Mesothelial cell of epicardium (in vitro differentiated cells): ENCODE measurements around the gene BRD7. TPM values are rescaled to one million over a fixed set of nuclear protein-coding genes. Genes with fewer than 3 reads are reported as not detected.

ENCODE experiments used
- DNase-seq, 2 experiments: peaks; one replicate each; pipeline ENCODE4 v3.0.0; 2021; ENCODE audit warnings: low spot score in 2 of 2; ENCODE audit not compliant: unreplicated experiment in 2 of 2
- H3K27ac Mint-ChIP-seq: 2 replicates; pipeline ENCODE4 v1.8.0; 2021; ENCODE audit warnings: mixed read lengths
- H3K27me3 Mint-ChIP-seq: 2 replicates; pipeline ENCODE4 v1.8.0; 2021; ENCODE audit warnings: low read depth, mixed read lengths
- H3K36me3 Mint-ChIP-seq: 2 replicates; pipeline ENCODE4 v1.8.0; 2021; ENCODE audit warnings: mixed read lengths
- H3K4me1 Mint-ChIP-seq: 2 replicates; pipeline ENCODE4 v1.8.0; 2021; ENCODE audit warnings: mixed read lengths
- H3K4me3 Mint-ChIP-seq: 2 replicates; pipeline ENCODE4 v1.8.0; 2021; ENCODE audit warnings: mild to moderate bottlenecking, moderate library complexity, mixed read lengths
- H3K9me3 Mint-ChIP-seq: 2 replicates; pipeline ENCODE4 v1.8.0; 2021; ENCODE audit warnings: mixed read lengths
- total RNA-seq: library from RNA; stranded (reverse); gene quantifications from 3 replicates; pipeline ENCODE4 v1.2.1, GENCODE V29; 2021
- TF ChIP-seq, protein P1 (sequence below): fragments of 200-600 bp; sonication (generic); IDR thresholded peaks from one replicate; pipeline ENCODE4 v1.5.0; 2021; ENCODE audit warnings: antibody characterized with exemption; ENCODE audit not compliant: unreplicated experiment

Gene BRD7
- total RNA-seq, 1 donor from 2014 or later = 76.8 TPM

DNA sequence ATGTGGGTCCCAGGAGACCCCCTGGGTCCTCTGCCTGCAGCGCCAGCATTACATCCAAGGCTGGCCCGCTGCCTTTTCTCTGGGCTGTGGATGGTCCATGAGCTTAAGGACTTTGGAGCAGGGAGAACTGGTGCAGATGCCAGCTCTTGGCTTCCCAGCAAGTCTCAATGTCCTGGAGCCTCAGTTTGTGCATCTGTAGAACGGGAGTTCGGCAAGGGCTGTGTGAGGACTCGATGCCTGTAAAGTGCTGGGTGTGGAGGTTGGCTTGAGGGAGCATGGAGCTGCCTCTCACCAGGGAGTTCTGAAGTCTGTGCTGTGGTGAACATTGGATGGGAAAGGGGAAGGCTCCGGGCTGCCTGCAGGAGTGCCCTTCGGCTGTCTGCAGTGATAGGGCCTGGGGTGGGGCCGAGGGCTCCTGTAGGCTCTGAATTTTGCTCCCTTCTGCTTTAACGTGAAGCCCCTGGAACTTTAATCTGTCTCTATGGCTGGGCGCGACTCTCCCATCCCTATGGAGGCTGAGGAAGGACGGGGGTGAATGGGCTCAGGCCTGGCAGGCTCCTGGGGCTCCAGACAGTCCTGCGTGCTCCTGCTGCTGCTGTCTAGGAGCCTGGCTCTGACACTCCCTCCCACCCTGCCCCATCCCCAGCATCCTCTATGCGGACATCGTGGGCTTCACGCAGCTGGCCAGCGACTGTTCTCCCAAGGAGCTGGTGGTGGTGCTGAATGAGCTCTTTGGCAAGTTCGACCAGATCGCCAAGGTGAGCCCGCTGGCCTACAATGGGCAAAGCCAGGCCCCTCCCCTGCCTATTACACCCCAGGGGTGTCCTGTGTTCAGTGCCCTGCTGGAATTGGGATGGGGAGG is 74.6 kb downstream of the BRD7 start:
- Mint-ChIP-seq H3K36me3 (peaks cover 2% of the 10 kb centered on the region), H3K4me3 (no peak overlapping the region), H3K27ac (no peak overlapping the region), H3K9me3 (no peaks in the 10 kb centered on the region), H3K4me1 (no peaks in the 10 kb centered on the region), H3K27me3 (no peaks in the 10 kb centered on the region)
- TF ChIP-seq, protein P1, sequence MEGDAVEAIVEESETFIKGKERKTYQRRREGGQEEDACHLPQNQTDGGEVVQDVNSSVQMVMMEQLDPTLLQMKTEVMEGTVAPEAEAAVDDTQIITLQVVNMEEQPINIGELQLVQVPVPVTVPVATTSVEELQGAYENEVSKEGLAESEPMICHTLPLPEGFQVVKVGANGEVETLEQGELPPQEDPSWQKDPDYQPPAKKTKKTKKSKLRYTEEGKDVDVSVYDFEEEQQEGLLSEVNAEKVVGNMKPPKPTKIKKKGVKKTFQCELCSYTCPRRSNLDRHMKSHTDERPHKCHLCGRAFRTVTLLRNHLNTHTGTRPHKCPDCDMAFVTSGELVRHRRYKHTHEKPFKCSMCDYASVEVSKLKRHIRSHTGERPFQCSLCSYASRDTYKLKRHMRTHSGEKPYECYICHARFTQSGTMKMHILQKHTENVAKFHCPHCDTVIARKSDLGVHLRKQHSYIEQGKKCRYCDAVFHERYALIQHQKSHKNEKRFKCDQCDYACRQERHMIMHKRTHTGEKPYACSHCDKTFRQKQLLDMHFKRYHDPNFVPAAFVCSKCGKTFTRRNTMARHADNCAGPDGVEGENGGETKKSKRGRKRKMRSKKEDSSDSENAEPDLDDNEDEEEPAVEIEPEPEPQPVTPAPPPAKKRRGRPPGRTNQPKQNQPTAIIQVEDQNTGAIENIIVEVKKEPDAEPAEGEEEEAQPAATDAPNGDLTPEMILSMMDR = no peak
- no peak for DNase-seq

DNA sequence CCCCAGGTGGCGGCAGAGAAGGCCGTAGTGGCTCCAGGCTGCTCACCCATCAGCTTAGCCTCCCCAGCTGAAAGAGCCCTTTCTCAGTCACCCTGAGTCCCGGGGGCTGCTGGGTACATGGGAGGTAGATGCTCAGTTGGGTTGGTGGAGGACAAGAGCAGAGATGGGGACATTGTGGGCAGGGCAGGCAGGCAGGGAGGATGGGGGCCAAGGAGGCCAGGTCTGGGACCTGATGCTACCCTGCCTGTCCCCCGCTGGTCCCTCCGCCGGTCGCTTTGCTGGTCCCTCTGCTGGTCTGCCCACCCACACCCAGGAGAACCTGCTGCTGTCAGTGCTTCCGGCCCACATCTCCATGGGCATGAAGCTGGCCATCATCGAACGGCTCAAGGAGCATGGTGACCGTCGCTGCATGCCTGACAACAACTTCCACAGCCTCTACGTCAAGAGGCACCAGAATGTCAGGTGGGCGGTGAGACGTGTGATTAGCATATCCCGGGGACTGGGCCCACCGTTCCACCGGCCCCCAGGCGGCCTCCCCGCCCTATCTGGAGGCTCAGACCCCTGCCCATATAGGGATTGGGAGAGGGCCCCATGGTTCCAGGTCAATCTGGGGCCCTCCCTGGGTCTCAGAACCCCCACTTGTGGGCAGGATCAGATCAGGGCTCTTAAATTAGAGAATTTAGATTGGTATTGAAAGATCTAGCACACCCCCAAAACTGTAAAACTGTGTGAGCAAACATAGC is 75.6 kb downstream of the BRD7 start:
- no peaks in the 10 kb centered on the region for H3K4me1 Mint-ChIP-seq
- H3K27ac Mint-ChIP-seq = no peak overlapping the region
- DNase-seq = no peak
- TF ChIP-seq, protein P1 = no peak
- no peaks in the 10 kb centered on the region for H3K9me3 Mint-ChIP-seq
- H3K4me3 Mint-ChIP-seq = no peak overlapping the region
- no peaks in the 10 kb centered on the region for H3K27me3 Mint-ChIP-seq
- H3K36me3 Mint-ChIP-seq = peaks cover 4% of the 10 kb centered on the region

DNA sequence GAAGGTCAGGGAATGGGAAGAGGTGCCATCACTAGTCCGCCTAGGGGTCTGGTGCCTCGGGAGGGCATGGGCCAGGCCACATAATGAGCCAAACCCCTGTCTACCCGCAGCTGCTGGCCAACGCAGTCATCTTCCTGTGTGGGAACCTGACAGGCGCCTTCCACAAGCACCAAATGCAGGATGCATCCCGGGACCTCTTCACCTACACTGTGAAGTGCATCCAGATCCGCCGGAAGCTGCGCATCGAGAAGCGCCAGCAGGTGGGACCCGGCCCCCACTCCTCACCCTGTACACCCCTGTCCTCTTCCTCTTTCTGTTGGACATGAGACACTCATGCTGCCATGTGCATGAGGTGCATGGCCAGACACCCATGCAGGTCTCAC is 76.2 kb downstream of the BRD7 start:
- no peak for DNase-seq
- Mint-ChIP-seq H3K9me3 (no peaks in the 10 kb centered on the region), H3K36me3 (peaks cover 4% of the 10 kb centered on the region), H3K27me3 (no peaks in the 10 kb centered on the region), H3K4me1 (no peaks in the 10 kb centered on the region), H3K4me3 (no peak overlapping the region), H3K27ac (no peak overlapping the region)
- TF ChIP-seq, protein P1 = no peak

DNA sequence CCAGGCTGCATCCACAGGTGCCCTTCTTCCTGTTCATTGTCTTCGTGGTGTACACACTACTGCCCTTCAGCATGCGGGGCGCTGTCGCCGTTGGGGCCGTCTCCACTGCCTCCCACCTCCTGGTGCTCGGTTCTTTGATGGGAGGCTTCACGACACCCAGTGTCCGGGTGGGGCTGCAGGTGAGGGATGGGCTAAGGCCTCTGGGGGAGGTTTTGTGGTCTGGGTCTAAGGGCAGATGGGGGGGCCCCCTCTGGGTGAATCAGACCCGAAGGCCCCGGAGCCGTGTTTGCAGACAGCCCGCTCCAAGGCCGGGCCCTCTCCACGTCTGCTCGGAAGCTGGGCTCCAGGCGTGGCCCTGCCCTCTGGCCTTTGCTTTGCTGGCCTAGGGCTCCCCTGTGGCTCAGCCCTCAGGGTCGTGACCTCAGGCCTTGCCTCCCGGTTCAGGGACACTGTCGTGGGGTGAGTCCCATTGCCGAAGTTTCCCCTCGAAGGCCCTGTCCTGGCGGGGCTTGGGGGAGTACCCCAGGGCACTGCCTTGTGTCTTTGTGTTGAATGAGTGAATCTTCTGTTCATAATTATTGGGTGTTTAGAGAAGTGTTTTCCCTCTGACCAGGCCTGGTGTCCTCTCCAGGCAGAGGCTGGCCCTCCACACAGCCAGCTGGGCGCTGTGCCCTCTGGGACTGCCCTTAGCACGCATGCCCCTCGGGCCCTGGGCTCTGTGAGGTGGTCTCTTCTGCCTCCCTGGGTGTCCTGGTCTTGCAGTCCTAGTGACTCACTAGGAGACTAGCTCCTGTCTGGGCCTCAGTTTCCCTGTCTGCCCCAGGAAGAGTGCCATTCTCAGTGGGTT is 76.8 kb downstream of the BRD7 start:
- DNase-seq = no peak
- Mint-ChIP-seq H3K27ac (no peak overlapping the region), H3K4me1 (no peaks in the 10 kb centered on the region), H3K9me3 (no peaks in the 10 kb centered on the region), H3K36me3 (peaks cover 4% of the 10 kb centered on the region), H3K27me3 (no peaks in the 10 kb centered on the region), H3K4me3 (no peak overlapping the region)
- TF ChIP-seq, protein P1 = no peak

DNA sequence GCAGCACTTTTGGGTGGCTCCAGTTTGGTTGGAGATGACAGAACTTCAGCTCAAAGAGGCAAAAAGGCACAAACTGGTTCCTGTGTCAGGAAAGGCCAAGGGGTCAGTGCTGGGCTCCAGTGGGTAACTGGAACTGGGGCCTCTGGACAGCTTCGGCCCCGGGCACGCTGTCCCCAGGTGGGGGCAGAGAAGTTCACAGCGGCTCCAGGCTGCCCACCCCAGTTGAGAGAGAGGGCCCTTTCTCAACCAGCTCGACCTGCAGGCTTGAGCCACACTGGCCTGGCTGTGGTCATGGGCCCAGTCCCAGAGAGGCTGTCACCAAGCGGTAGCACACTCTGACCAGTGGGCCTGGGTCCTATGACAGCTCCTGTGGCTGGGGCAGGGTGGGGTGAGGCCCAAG is 77.9 kb downstream of the BRD7 start:
- H3K27ac Mint-ChIP-seq = no peak overlapping the region
- no peaks in the 10 kb centered on the region for H3K27me3 Mint-ChIP-seq
- H3K4me3 Mint-ChIP-seq = no peak overlapping the region
- no peaks in the 10 kb centered on the region for H3K4me1 Mint-ChIP-seq
- TF ChIP-seq, protein P1 = no peak
- no peak for DNase-seq
- peaks cover 7% of the 10 kb centered on the region for H3K36me3 Mint-ChIP-seq
- H3K9me3 Mint-ChIP-seq = peaks cover 4% of the 10 kb centered on the region
